Measurements from ENCODE around the gene AHSG.

Gene AHSG

Small RNAs within 50 kb of the gene (small RNA-seq; reads per million reads assigned to genes)
- 0 reads per million in 2 experiments for gene RF00017

Measured in SK-N-DZ (cell line).